ENCODE data around the gene CPAMD8. TPM values are rescaled to one million over a fixed set of nuclear protein-coding genes. Genes with fewer than 3 reads are reported as not detected.

Gene CPAMD8
- total RNA-seq, 1 donor: 0.36 TPM

GRCh38 chr19:16895467-16896145, 131.0 kb downstream of the CPAMD8 start:
- Histone ChIP-seq H3K4me2 (ENCODE audit: insufficient read depth, low read length) (no peak overlapping the region), H3K4me1 (ENCODE audit: insufficient read depth, low read length) (no peaks in the 10 kb centered on the region), H3K27me3 (ENCODE audit: insufficient read depth, low read length) (peaks cover 2% of the 10 kb centered on the region), H3K4me3 (ENCODE audit: insufficient read depth, low read length) (no peak overlapping the region), H4K20me1 (ENCODE audit: insufficient read depth, low read length) (no peaks in the 10 kb centered on the region), H2AFZ (ENCODE audit: low read length) (no peak overlapping the region), H3K79me2 (ENCODE audit: insufficient read depth, low read length) (no peaks in the 10 kb centered on the region), H3K36me3 (ENCODE audit: insufficient read depth, low read length) (no peaks in the 10 kb centered on the region), H3K9me3 (ENCODE audit: low read depth, low read length) (no peaks in the 10 kb centered on the region), H3K27ac (ENCODE audit: low read depth, low read length) (no peak overlapping the region)
- peak; percentile 36 for DNase-seq (ENCODE audit: insufficient read length, low spot score, missing footprints)
- TF ChIP-seq CTCF (IDR thresholded peaks at IDR 0.05; ENCODE audit: extremely low read depth, low read depth, low read length): no peak

- DNase-seq (ENCODE audit: insufficient read length, low spot score, missing footprints): peak; percentile 62
- TF ChIP-seq CTCF (IDR thresholded peaks at IDR 0.05; ENCODE audit: extremely low read depth, low read depth, low read length): no peak
- Histone ChIP-seq H3K79me2 (ENCODE audit: insufficient read depth, low read length) (no peaks in the 10 kb centered on the region), H3K9me3 (ENCODE audit: low read depth, low read length) (no peaks in the 10 kb centered on the region), H3K4me3 (ENCODE audit: insufficient read depth, low read length) (no peak overlapping the region), H2AFZ (ENCODE audit: low read length) (no peak overlapping the region), H3K27ac (ENCODE audit: low read depth, low read length) (no peak overlapping the region), H3K36me3 (ENCODE audit: insufficient read depth, low read length) (no peaks in the 10 kb centered on the region), H3K27me3 (ENCODE audit: insufficient read depth, low read length) (peaks cover 2% of the 10 kb centered on the region), H4K20me1 (ENCODE audit: insufficient read depth, low read length) (no peaks in the 10 kb centered on the region), H3K4me1 (ENCODE audit: insufficient read depth, low read length) (peaks cover 4% of the 10 kb centered on the region), H3K4me2 (ENCODE audit: insufficient read depth, low read length) (no peak overlapping the region)
These were observed 132.5 kb downstream of the CPAMD8 start for GRCh38 chr19:16894080-16894479.

GRCh38 chr19:16893686-16893989, 133.0 kb downstream of the CPAMD8 start:
- peak; percentile 81 for DNase-seq (ENCODE audit: insufficient read length, low spot score, missing footprints)
- H3K4me2 ChIP-seq (ENCODE audit: insufficient read depth, low read length): no peak overlapping the region
- no peaks in the 10 kb centered on the region for H4K20me1 ChIP-seq (ENCODE audit: insufficient read depth, low read length)
- peaks cover 8% of the 10 kb centered on the region for H3K4me1 ChIP-seq (ENCODE audit: insufficient read depth, low read length)
- H3K9me3 ChIP-seq (ENCODE audit: low read depth, low read length): no peaks in the 10 kb centered on the region
- no peak overlapping the region for H3K4me3 ChIP-seq (ENCODE audit: insufficient read depth, low read length)
- TF ChIP-seq CTCF (IDR thresholded peaks at IDR 0.05; ENCODE audit: extremely low read depth, low read depth, low read length): no peak
- no peaks in the 10 kb centered on the region for H3K79me2 ChIP-seq (ENCODE audit: insufficient read depth, low read length)
- no peaks in the 10 kb centered on the region for H3K36me3 ChIP-seq (ENCODE audit: insufficient read depth, low read length)
- no peak overlapping the region for H2AFZ ChIP-seq (ENCODE audit: low read length)
- no peak overlapping the region for H3K27ac ChIP-seq (ENCODE audit: low read depth, low read length)
- peaks cover 2% of the 10 kb centered on the region for H3K27me3 ChIP-seq (ENCODE audit: insufficient read depth, low read length)

GRCh38 chr19:16892868-16893685, 133.5 kb downstream of the CPAMD8 start:
- peak; percentile 82 for DNase-seq (ENCODE audit: insufficient read length, low spot score, missing footprints)
- Histone ChIP-seq H3K4me3 (ENCODE audit: insufficient read depth, low read length) (no peak overlapping the region), H2AFZ (ENCODE audit: low read length) (no peak overlapping the region), H3K27ac (ENCODE audit: low read depth, low read length) (no peak overlapping the region), H3K36me3 (ENCODE audit: insufficient read depth, low read length) (no peaks in the 10 kb centered on the region), H3K9me3 (ENCODE audit: low read depth, low read length) (no peaks in the 10 kb centered on the region), H3K27me3 (ENCODE audit: insufficient read depth, low read length) (peaks cover 2% of the 10 kb centered on the region), H3K4me2 (ENCODE audit: insufficient read depth, low read length) (no peak overlapping the region), H4K20me1 (ENCODE audit: insufficient read depth, low read length) (no peaks in the 10 kb centered on the region), H3K4me1 (ENCODE audit: insufficient read depth, low read length) (peaks cover 8% of the 10 kb centered on the region), H3K79me2 (ENCODE audit: insufficient read depth, low read length) (no peaks in the 10 kb centered on the region)
- TF ChIP-seq CTCF (IDR thresholded peaks at IDR 0.05; ENCODE audit: extremely low read depth, low read depth, low read length): no peak
